ENCODE results near the gene MVB12A. TPM values are rescaled to one million over a fixed set of nuclear protein-coding genes. Genes with fewer than 3 reads are reported as not detected.

The MVB12A gene
- total and polyA plus RNA-seq, 2 donors (not counting 3 experiments of a cell fraction or from before 2014, with no cell fraction given): 63.3 to 88.8 TPM

DNA sequence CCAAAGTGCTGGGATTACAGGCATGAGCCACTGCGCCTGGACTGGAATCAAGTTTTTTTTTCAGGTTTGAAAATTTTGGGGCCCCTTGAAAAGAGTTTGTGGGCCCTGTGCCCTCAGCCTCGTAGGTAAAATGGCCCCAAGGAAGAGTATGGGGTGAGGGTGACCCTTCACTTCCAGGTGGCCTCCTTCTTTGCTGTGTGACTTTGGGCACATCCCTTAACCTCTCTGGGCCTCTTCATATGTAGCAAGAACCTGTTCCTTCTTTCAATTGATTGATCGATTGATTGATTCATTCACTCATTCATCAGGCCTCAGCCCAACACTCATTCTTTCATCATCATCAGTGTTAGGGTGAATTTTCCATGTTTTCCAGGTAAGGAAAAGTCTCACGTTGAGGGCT, 32.0 kb downstream of the MVB12A start:
- H3K27ac ChIP-seq (ENCODE audit: insufficient read depth, low read depth, low read length): no peak overlapping the region
- DNase-seq (ENCODE audit: low read depth, low spot score) (no peak), FAIRE-seq (no peak)
- H3K4me3 ChIP-seq (replicated peaks in 1 of 3; ENCODE audit: insufficient read depth in 1 of 3, low read depth in 1 of 3, low read length in 3 of 3): no peak overlapping the region
- CTCF ChIA-PET: interaction anchor here (0.6 to 1.5 kb wide), 3 partner anchors 315 to 379 kb away, joined by 3 to 4 read pairs (median 3); no protein-coding TSS in a partner anchor
- H3K9ac ChIP-seq (replicated peaks; ENCODE audit: extremely low read depth, insufficient read depth, low read length): no peak overlapping the region
- H3K27me3 ChIP-seq (ENCODE audit: control insufficient read depth in 2 of 2, insufficient read depth in 2 of 2, low read length in 2 of 2): peaks cover 22 to 37% of the 10 kb centered on the region in 2 experiments
- H3K9me3 ChIP-seq (replicated peaks; ENCODE audit: control insufficient read depth, insufficient read depth, low read length): no peaks in the 10 kb centered on the region
- H3K4me1 ChIP-seq (ENCODE audit: control insufficient read depth, extremely low read depth, insufficient read depth, low read length): no peaks in the 10 kb centered on the region
- H3K79me2 ChIP-seq (ENCODE audit: control insufficient read depth, insufficient read depth, low read length): no peaks in the 10 kb centered on the region
- H3K36me3 ChIP-seq (ENCODE audit: control insufficient read depth in 2 of 2, extremely low read depth in 1 of 2, insufficient read depth in 2 of 2, low read length in 2 of 2): no peaks in the 10 kb centered on the region
- BruUV-seq (replicated peaks): no TSS peak
- TF ChIP-seq JUN (IDR thresholded peaks at IDR 0.05; ENCODE audit: borderline replicate concordance, insufficient read depth, insufficient read length, low read depth) (no peak), EZH2 (IDR thresholded peaks at IDR 0.05; ENCODE audit: borderline replicate concordance, low read depth, low read length, severe bottlenecking) (no peak)
- intact Hi-C loops (cut with micrococcal nuclease): loop anchor here (5.0 kb wide), 1 partner anchor 325 kb away; no protein-coding TSS in a partner anchor
- no peaks in the 10 kb centered on the region for H4K20me1 ChIP-seq (replicated peaks; ENCODE audit: control insufficient read depth, extremely low read depth, insufficient read depth, low read length)
- no peaks in the 10 kb centered on the region for H3K9me1 ChIP-seq (replicated peaks; ENCODE audit: control insufficient read depth, extremely low read depth, insufficient read depth, low read length)
- dilution Hi-C loops (cut with MboI; ENCODE audit: extremely low pct_ligation_motif_present, low sequenced_read_pairs): no loop called here
- POLR2A ChIA-PET: no interaction called here
- H3K4me2 ChIP-seq (ENCODE audit: insufficient read depth, low read length): no peak overlapping the region
- no peak overlapping the region for H2AFZ ChIP-seq (ENCODE audit: low read depth, low read length)

DNA sequence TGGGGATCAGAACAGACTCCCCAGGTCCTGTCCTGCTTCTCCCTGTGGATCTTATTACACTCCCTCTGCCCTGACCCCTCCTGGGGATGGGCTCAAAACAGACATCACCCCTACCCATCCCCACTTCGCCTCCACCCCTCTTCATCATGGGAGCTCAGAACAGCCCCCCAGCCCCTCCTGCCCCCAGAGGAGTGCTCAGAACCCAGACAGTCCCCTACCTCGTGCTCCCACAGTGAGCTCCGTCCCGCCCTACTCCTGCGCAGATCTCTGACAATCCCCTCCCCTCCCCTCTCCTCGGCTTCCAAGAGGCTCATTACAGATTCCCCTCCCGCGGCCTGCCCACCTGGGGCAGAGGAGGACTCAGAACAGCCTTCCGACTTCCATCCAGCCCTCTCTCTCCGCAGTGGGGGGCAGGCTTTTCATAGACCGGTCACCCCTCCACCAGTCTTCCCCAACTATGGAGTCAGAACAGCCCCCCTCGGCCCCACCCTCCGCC, 34.8 kb downstream of the MVB12A start:
- no peaks in the 10 kb centered on the region for H4K20me1 ChIP-seq (replicated peaks; ENCODE audit: control insufficient read depth, extremely low read depth, insufficient read depth, low read length)
- no peaks in the 10 kb centered on the region for H3K9me1 ChIP-seq (replicated peaks; ENCODE audit: control insufficient read depth, extremely low read depth, insufficient read depth, low read length)
- H3K79me2 ChIP-seq (ENCODE audit: control insufficient read depth, insufficient read depth, low read length): no peaks in the 10 kb centered on the region
- BruUV-seq (replicated peaks): no TSS peak
- TF ChIP-seq EZH2 (IDR thresholded peaks at IDR 0.05; ENCODE audit: borderline replicate concordance, low read depth, low read length, severe bottlenecking) (peak; percentile 66), POLR2A (IDR thresholded peaks at IDR 0.05; ENCODE audit: low read depth, low read length) (no peak), POLR2AphosphoS5 (IDR thresholded peaks at IDR 0.05; ENCODE audit: insufficient read depth, low read depth, low read length) (no peak), GATA2 (IDR thresholded peaks at IDR 0.05; ENCODE audit: insufficient read depth, insufficient read length, low read depth, low read length) (no peak), MYC (IDR thresholded peaks at IDR 0.05; ENCODE audit: low read depth, low read length) (no peak)
- H3K27ac ChIP-seq (ENCODE audit: insufficient read depth, low read depth, low read length): no peak overlapping the region
- H3K4me1 ChIP-seq (ENCODE audit: control insufficient read depth, extremely low read depth, insufficient read depth, low read length): no peaks in the 10 kb centered on the region
- dilution Hi-C loops (cut with MboI; ENCODE audit: extremely low pct_ligation_motif_present, low sequenced_read_pairs): no loop called here
- no peak overlapping the region for H3K4me2 ChIP-seq (ENCODE audit: insufficient read depth, low read length)
- CTCF ChIA-PET: interaction anchor here (0.7 to 1.3 kb wide), 6 partner anchors 10 to 320 kb away, joined by 3 to 8 read pairs (median 3); no protein-coding TSS in a partner anchor
- DNase-seq (ENCODE audit: low read depth, low spot score) (no peak), FAIRE-seq (no peak)
- no peak overlapping the region for H2AFZ ChIP-seq (ENCODE audit: low read depth, low read length)
- H3K4me3 ChIP-seq (replicated peaks in 1 of 3; ENCODE audit: insufficient read depth in 1 of 3, low read depth in 1 of 3, low read length in 3 of 3): no peak overlapping the region
- H3K36me3 ChIP-seq (ENCODE audit: control insufficient read depth in 2 of 2, extremely low read depth in 1 of 2, insufficient read depth in 2 of 2, low read length in 2 of 2): no peaks in the 10 kb centered on the region
- peaks cover 23 to 29% of the 10 kb centered on the region in 2 experiments for H3K27me3 ChIP-seq (ENCODE audit: control insufficient read depth in 2 of 2, insufficient read depth in 2 of 2, low read length in 2 of 2)
- H3K9ac ChIP-seq (replicated peaks; ENCODE audit: extremely low read depth, insufficient read depth, low read length): no peak overlapping the region
- no peaks in the 10 kb centered on the region for H3K9me3 ChIP-seq (replicated peaks; ENCODE audit: control insufficient read depth, insufficient read depth, low read length)
- POLR2A ChIA-PET: no interaction called here
- intact Hi-C loops (cut with micrococcal nuclease): loop anchor here (5.0 kb wide), 1 partner anchor 323 kb away; no protein-coding TSS in a partner anchor
